ENCODE measurements around the gene CCDC183.

CCDC183 gene

GRCh38 chr9:136756836-136757235 lies 39.3 kb upstream of the CCDC183 start:
- TF ChIP-seq CTCF (IDR thresholded peaks at IDR 0.05; ENCODE audit: low read depth, low read length): no peak
- no peak for DNase-seq (ENCODE audit: low read depth in 2 of 2)
- no peak overlapping the region for H3K4me3 ChIP-seq (replicated peaks in 1 of 2; ENCODE audit: low read depth in 2 of 2, low read length in 2 of 2)

- no peak overlapping the region for H3K4me3 ChIP-seq (replicated peaks in 1 of 2; ENCODE audit: low read depth in 2 of 2, low read length in 2 of 2)
- no peak for DNase-seq (ENCODE audit: low read depth in 2 of 2)
- no peak for TF ChIP-seq CTCF (IDR thresholded peaks at IDR 0.05; ENCODE audit: low read depth, low read length)
Measured at GRCh38 chr9:136757328-136757727, 38.8 kb upstream of the CCDC183 start.

GRCh38 chr9:136757751-136758140 lies 38.4 kb upstream of the CCDC183 start:
- H3K4me3 ChIP-seq (replicated peaks in 1 of 2; ENCODE audit: low read depth in 2 of 2, low read length in 2 of 2): no peak overlapping the region
- DNase-seq (ENCODE audit: low read depth in 2 of 2): no peak
- TF ChIP-seq CTCF (IDR thresholded peaks at IDR 0.05; ENCODE audit: low read depth, low read length): no peak

DNA sequence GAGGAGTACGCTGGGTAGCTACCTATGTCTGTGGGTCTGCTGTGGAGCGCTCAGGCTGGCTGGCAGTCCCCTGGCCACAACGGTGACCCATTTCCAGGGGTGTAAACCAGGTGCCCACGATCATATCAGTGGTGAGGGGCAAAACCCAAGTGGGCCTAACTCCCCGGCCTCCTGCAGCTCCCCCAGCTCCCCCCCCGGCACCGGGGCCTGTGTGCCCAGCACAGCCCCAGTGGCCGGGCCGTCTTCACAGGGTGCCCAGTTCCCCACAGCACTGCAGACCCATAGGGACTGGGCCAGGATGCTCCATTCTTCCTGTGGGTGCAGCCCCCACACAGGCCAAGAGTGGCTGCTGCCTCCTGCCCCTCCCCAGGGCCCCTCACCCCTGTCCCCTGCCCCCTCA lies 37.1 kb upstream of the CCDC183 start:
- DNase-seq (ENCODE audit: low read depth in 2 of 2): no peak
- H3K4me3 ChIP-seq (replicated peaks in 1 of 2; ENCODE audit: low read depth in 2 of 2, low read length in 2 of 2): no peak overlapping the region
- no peak for TF ChIP-seq CTCF (IDR thresholded peaks at IDR 0.05; ENCODE audit: low read depth, low read length)

DNA sequence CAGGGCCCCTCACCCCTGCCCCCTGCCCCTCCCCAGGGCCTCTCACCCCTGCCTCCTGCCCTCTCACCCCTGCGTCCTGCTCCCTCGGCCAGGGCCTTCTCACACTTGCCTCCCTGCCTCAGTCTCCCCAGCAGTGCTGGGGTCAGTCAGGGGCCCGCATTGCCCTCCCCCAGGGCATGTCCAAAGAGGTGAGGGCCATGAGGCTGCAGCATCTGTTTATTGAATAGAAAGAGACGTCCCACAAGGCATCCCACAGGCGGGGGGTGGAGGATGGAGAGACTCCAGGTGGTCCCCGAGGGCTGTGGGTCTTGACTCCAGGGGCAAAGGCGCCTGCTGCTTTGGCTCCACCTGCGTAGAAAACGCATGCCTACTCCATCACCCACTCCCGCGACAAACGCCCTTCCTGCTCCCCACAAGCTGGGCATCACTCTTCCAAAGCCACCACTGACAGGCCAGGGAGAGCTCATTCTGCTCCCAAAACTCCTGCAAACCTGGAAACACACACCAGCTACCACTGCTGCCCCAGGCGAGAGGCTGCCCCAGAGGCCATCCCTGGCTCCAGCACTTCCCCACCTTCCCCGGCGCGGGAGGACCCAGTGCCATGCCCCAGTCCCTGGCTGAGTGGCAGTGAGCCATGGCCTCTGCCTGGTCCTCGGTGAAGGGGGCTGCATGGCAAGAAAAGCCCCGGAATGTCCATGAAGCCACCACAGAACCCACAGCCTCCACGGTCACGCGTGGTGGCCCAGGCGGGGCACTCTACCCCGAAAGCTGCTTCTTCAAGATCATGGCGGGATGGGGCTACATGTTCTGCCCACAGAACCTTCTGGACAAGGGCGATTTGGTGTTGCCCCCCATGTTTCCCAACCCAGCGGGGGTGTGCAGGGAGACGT lies 36.5 kb upstream of the CCDC183 start:
- no peak for DNase-seq (ENCODE audit: low read depth in 2 of 2)
- no peak overlapping the region for H3K4me3 ChIP-seq (replicated peaks in 1 of 2; ENCODE audit: low read depth in 2 of 2, low read length in 2 of 2)
- no peak for TF ChIP-seq CTCF (IDR thresholded peaks at IDR 0.05; ENCODE audit: low read depth, low read length)

- no peak for DNase-seq (ENCODE audit: low read depth in 2 of 2)
- H3K4me3 ChIP-seq (replicated peaks in 1 of 2; ENCODE audit: low read depth in 2 of 2, low read length in 2 of 2): no peak overlapping the region
- no peak for TF ChIP-seq CTCF (IDR thresholded peaks at IDR 0.05; ENCODE audit: low read depth, low read length)
Measured at GRCh38 chr9:136760424-136760823, 35.7 kb upstream of the CCDC183 start.
